GM15510 (cell line): Measurements from ENCODE around the gene RALGPS2.
A peak's percentile ranks its signal among the peaks of the same experiment; 100 is the strongest.

Source experiments
- POLR2A ChIP-seq: IDR thresholded peaks from 3 replicates; pipeline ENCODE4 v1.6.1; 2011; ENCODE audit warnings: borderline replicate concordance; ENCODE audit not compliant: insufficient read length; ENCODE audit errors: extremely low read depth

Gene RALGPS2, protein sequence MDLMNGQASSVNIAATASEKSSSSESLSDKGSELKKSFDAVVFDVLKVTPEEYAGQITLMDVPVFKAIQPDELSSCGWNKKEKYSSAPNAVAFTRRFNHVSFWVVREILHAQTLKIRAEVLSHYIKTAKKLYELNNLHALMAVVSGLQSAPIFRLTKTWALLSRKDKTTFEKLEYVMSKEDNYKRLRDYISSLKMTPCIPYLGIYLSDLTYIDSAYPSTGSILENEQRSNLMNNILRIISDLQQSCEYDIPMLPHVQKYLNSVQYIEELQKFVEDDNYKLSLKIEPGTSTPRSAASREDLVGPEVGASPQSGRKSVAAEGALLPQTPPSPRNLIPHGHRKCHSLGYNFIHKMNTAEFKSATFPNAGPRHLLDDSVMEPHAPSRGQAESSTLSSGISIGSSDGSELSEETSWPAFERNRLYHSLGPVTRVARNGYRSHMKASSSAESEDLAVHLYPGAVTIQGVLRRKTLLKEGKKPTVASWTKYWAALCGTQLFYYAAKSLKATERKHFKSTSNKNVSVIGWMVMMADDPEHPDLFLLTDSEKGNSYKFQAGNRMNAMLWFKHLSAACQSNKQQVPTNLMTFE

DNA sequence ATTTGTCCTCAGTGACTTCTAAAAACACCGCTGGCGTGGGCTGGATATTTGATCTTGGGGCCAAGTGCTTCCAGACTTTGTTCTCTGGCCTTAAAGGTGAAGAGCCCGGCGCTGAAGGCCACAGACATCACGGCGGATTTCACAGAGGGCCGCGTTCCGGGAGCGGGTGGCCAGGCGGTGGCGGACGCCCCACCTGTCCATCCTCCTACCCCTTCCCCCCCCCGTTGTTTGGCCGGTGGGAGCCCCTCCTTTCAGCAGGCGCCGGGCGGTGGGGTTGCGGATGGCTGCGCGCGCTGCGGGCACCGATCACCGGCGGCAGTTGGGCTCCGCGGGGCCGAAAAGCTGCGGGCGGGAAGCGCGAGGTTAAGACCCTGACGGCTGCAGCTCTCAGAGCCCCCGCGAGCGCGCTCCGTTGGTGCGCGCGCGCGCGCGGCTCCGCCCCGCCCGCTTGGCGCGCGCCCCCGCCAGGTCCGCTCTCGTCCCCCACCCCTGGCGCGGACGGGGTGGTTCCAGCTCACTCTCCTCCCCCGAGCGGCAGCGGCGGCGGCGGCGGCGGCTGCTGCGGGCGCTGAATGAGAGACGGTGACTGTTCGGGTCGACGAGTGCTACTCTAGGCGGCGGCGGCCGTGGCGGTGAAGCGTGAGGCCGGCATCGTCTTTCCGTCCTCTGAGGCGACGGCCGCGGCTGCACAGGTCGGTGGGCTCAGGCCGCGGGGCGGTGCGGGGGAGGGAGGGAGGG, at the start of gene RALGPS2:
RALGPS2 (plus strand) TSS at position 517 of the 738 bp plus-strand sequence. CDS start 51,521 bp downstream, outside the sequence.
- TF ChIP-seq POLR2A, result peak; percentile 38

DNA sequence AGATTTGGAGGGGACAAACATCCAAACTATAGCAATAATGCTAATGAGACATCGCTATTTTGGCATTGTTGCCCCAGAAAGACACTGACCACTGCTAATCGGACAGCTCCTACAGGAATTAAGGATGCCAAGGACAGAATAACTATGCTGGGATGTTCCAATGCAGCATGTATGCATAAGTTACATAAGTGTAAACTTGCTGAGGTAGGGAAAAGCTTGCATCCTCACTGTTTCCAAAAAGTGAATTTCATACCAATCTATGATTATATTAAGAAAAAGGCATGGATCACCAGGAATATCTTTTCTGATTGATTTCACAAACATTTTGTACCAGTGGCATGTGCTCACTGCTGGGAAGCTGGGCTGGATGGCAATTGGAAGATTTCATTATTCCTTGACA, 45.8 kb upstream of the RALGPS2 start:
- TF ChIP-seq POLR2A, result no peak

DNA sequence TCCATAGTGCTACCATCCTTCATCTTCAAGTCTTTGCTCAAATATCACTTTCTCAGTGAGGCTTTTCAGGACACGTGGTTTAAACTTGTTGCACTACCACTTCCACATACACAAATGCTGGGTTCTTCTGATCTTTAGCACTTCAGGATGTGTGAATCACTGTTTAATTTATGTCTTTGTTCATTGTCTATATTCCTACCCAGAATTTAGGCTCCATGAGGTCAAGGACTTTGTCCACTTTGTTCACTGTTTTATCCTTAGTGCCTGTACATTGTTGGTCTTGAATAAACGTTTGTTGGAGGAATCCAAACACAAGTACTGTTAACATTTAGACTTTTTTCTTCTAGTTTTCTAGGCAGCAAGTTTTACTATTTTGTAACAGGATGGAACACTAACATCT, 42.6 kb upstream of the RALGPS2 start:
- no peak for TF ChIP-seq POLR2A

DNA sequence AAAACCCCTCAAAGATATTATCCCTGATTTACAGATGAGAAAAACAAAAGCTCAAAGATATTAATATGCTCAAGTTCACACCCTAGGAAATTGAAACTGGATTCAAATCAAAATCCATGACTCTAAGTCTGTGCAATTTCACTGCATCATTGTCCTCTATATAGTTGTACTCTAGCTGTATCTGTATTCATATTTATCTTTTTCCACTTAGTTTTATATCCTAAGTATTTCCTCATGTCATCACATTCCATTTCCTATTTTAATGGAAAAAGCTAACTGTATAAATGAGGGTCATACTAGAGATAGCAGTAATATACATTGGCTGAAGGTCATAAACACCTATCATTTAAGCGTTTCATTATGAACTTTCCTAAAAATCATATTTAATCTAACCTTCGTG, 42.2 kb upstream of the RALGPS2 start:
- TF ChIP-seq POLR2A, result no peak

DNA sequence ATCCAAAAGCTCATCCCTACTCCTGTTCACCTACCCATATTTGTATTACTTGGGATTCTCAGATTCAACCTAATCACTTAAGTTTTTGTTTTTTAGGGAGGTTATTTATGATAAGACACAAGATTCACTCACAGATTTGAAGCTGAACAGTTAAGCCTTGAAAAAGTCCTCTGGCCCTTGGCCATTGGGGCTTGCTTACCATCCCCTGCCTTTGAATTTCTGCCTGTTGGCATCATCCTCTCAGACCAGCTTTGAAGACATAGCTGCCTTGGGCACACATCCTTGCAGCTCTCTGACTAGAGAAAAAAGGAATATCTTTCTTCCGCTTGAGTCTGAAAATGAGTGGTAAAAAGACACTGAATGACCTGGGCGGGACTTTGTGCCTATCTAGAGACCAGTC, 41.8 kb upstream of the RALGPS2 start:
- no peak for TF ChIP-seq POLR2A

DNA sequence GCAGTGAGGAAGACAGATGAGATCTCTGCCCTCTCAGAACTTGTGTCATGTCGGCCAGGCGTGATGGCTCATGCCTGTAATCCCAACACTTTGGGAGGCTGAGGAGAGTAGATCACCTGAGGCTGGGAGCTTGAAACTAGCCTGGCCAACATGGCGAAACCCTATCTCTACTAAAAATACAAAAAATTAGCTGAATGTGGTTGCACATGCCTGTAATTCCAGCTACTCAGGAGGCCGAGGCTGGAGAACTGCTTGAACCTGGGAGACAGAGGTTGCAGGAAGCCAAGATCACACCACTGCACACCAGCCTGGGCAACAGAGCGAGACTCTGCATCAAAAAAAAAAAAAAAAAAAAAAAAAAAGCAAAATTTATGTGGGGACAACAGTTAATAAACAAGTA, 40.9 kb upstream of the RALGPS2 start:
- TF ChIP-seq POLR2A, result no peak

DNA sequence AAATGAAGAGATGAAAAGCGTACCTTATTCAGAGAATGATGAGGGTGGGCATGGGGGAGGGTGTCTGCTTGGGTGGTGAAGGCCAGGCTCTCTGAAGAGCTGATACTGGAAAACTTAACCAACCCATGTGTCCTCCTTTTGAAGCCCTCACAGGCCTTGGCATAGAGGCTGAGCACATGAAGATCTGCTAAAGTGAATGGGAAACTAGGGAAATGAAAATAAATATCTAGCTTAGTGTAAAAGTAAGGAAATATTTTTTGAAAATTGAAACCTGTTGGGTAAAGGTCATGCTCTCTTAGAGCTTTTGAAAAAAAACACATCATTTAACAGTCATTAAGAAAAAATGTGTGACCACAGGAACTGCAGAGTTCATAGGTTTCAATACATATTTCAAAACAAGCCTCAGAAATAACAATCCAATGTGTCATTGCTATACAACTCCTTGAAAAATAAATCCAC, 40.5 kb upstream of the RALGPS2 start:
- TF ChIP-seq POLR2A, result no peak

DNA sequence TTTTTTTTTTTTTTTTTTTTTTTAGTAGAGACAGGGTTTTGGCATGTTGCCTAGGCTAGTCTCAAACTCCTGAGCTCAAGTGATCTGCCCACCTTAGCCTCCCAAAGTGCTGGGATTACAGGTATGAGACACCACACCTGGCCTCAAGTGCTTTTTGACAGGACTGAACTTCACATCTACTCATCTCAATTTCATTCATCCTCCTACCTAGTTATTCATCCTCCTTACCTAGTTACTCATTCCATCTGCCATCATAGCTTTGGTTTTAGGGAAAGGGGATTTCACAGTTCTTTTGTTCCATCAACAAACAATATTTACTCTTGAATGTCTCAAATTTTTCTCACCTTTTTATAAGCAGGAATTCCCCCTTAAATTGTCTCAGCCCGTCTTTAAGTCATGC, 38.6 kb upstream of the RALGPS2 start:
- no peak for TF ChIP-seq POLR2A

DNA sequence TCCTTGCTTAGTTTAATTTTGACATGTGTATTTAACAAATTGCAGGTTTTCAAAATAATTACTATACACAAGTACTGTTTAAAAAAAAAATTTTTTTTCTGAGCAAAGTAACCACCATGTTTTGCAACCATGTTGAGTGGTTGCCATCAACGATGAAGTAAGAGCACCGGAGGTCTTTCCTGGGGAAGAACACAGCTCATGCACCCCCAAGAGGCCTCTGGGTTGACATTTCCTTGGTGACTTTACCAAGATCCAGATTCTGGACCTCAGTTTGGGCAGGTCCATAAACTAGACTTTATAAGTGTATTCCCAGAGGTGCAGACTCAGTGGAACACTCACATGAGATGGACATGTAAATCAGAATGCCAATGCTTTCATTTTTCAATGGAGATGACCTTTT, 36.8 kb upstream of the RALGPS2 start:
- no peak for TF ChIP-seq POLR2A

DNA sequence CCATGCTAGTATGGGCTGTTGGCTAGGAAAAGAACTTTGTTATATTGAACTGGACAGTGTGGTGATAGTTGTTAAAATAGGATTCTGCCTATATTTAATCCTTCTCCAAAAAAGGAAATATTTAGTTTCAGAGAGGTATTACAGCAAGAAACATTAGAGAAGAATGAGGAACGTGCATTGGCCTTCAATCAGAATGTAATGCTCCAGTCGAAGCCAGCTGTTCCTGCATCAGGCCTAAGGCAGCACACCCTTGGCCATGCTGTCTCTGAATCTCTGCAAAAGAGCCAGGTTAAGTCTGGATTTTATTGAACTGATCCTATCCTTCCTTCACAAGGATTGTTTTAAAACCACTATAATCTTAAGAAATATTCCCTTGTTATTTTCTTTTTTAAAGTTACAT, 35.3 kb upstream of the RALGPS2 start:
- TF ChIP-seq POLR2A, result no peak

DNA sequence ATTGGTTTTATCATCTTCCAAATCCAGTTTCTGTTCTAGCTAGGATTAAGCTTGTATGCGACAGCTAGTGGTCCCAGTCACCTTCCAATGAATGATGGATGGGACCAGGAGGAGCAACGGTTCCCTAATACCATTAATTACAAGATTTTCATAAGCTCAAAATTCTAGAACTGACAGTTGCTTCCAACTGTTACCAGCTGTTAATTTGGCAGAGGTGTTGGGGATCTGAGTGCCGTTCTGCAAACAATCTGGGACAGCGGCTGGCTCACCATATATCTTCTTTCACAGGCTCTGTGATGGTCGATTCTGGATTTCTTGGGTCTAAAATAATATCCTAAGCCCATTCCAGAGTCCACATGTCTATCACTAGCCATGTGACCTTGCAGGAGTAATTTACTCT, 34.5 kb upstream of the RALGPS2 start:
- TF ChIP-seq POLR2A, result no peak

DNA sequence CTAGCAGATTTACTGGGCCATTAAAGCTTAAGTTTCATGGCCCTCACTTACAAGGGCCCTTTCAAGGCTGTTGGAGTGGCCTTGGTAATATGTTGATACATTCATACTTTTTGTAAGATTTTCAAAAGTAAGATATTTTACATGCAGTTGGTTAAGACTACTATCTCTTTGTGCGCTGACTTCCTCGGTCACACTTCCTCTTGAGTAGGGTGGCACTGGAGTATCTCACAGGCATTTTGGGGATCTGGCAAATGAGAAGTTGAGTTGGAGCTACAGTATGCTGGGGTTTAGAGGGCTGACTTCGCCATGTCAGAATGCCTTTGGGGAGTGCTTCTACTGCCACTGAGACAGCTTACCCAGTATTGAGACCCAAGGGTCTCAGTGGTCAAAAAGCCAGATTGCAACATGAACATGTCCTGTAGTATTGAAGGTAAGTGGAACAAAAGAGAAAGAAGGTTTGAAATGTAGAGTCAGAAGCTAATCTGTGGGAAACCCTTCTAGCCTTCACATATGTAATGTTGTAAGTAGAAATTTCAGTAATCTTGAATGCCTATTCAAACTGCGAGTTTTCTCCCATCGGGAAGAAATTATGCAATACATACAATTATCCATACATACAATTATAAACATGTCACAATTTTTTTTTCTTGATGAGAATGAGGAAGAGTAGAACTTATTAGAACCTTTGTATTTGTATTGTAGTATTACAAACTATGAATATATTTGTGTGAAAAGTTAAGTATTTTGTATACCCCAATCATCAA, 32.3 kb upstream of the RALGPS2 start:
- TF ChIP-seq POLR2A, result no peak

DNA sequence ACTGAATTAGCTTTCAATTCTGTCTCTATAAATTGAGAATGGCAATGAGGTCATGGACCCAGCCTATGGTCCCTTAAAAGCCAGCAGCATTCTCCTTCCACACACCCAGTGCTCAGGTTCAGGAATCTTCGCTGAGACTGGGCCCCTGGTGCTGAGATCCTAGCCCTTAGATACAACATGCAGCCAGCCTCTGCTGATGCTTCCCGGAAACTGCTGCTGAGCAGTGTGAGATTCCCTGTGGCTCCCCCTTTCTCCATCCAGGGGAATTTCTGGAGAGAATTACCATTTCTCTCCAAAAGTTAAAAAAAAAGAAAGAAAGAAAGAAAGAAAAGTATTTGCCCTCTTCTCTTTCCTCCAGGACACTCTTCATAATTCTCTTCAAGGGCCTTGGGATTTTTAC, 31.7 kb upstream of the RALGPS2 start:
- no peak for TF ChIP-seq POLR2A

DNA sequence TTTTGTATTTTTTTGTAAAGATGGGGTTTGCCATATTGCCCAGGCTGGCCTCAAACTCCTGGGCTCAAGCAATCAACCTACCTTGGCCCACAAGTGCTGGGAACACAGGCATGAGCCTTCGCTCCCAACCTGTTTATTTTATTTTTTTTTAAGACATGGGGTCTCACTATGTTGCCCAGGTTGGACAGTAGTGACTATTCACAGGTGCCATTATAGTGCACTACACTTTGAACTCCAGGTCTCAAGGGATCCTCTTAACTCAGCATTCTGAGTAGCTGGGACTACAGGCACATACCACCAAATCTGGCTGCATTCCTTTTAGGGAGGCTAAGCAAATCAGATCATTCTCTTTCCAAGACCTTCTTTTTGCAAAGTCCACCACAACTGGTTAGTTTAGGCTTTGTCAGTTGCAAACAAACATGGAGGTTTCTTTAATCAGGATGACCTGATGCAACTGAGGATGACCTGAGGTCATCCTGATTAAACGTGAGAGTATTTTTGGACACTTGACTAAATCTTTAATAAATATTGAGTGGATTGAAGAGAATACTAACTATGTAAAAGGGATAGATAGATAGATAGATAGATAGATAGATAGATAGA, 30.0 kb upstream of the RALGPS2 start:
- TF ChIP-seq POLR2A, result no peak

DNA sequence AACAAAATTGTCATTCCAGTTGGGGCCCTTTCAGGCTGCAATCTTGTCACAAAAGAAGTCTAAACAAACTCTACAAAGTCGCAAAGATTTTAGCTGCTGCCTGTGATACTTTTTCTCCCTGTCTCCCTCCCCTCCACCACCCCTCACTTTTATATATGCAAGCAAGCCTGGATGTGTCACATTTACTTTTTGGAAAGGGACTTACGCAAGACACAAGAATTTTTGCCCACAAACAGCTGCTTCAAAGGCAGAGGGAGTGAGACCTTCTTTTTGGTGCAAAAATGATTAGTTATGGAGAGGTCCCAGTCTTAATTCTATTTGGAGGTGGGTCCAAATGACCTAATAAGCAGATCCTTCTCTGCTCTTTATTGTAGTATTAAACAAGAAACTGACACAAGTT, 22.9 kb upstream of the RALGPS2 start:
- no peak for TF ChIP-seq POLR2A

DNA sequence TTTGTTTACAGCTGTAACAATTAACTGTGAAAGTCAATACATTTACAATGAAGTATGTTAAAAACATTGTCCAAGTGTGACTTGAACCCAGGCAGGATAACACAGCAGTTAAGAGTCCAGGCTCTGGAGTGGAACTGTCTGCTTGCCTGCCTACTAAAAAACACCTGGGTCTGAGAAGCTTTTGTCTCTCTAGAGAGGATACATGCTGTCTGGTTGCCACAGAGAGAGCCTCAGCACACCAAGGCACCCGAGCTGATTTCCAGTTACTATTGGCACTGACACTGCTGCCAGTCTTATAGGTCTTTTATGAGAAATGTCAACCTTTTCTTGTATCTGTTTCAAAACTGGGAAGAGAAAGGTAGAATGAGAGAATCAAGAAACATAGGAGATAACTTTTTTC, 20.2 kb upstream of the RALGPS2 start:
- no peak for TF ChIP-seq POLR2A
